A549 (cell line): ENCODE results near the gene CHMP2B. TPM values are rescaled to one million over a fixed set of nuclear protein-coding genes. Genes with fewer than 3 reads are reported as not detected.

Experiments used
- ATAC-seq, 2 experiments: fragments of 200-7000 bp in 1 of 2; fragments of >200 bp in 1 of 2; cut with Nextera tagmentation in 1 of 2; cut with Tn5 transposase in 1 of 2; 3 replicates each; pipeline versions ENCODE4 v1.8.0 to v1.9.1; 2018 to 2020; ENCODE audit warnings: mild to moderate bottlenecking in 1 of 2, moderate library complexity in 1 of 2
- CTCF ChIA-PET: fragments of 300-600 bp; sonication (Branson Sonifier 250); formaldehyde crosslinking; extraction: SDS; loops from one replicate; lab custom pipeline; 2021; ENCODE audit warnings: antibody characterized with exemption, inconsistent platforms; lab: Yijun Ruan, JAX
- POLR2A ChIA-PET: fragments of 350-600 bp; formaldehyde crosslinking; extraction: SDS; loops from one replicate; lab custom pipeline; 2021; ENCODE audit warnings: antibody characterized with exemption, inconsistent platforms; lab: Yijun Ruan, JAX
- DNase-seq, 2 experiments: peaks; one replicate each; pipeline versions ENCODE4 v3.0.0 to v3.0.0-alpha.2; 2011 to 2016; ENCODE audit warnings: low read depth in 1 of 2, low spot score in 1 of 2
- FAIRE-seq: peaks from 2 replicates; lab custom pipeline; 2011; peaks lifted over from hg19 to GRCh38; lab: Jason Lieb, UNC
- H3K27ac ChIP-seq, 2 experiments: fragments of >200 bp; sonication (Bioruptor Twin); formaldehyde crosslinking; 3 replicates each; pipeline ENCODE4 v1.5.1; 2016 to 2017
- H3K4me1 ChIP-seq: fragments of >200 bp; sonication (Bioruptor Twin); formaldehyde crosslinking; 3 replicates; pipeline ENCODE4 v1.6.1; 2016
- H3K4me2 ChIP-seq: fragments of >200 bp; sonication (Bioruptor Twin); formaldehyde crosslinking; 3 replicates; pipeline ENCODE4 v1.6.1; 2016
- H3K4me3 ChIP-seq: fragments of >200 bp; sonication (Bioruptor Twin); formaldehyde crosslinking; 3 replicates; pipeline ENCODE4 v1.5.1; 2016
- H3K9me3 ChIP-seq: fragments of >200 bp; sonication (Bioruptor Twin); formaldehyde crosslinking; 3 replicates; pipeline ENCODE4 v1.6.1; 2016
- BHLHE40 ChIP-seq: IDR thresholded peaks from 2 replicates; pipeline ENCODE4 v1.6.1; 2012; ENCODE audit warnings: low read depth, low read length, inconsistent platforms
- CEBPB ChIP-seq, 2 experiments: fragments of >200 bp in 1 of 2; sonication (Bioruptor Twin) in 1 of 2; formaldehyde crosslinking in 1 of 2; IDR thresholded peaks; 2 replicates each; pipeline ENCODE4 v1.6.1; 2012 to 2016
- CHD4 ChIP-seq: fragments of 200-600 bp; sonication (generic); IDR thresholded peaks from 2 replicates; pipeline ENCODE4 v1.6.1; 2016; ENCODE audit warnings: antibody characterized with exemption, mild to moderate bottlenecking, borderline replicate concordance
- EHF ChIP-seq: fragments of 250-450 bp; sonication (Bioruptor Pico); IDR thresholded peaks from 2 replicates; pipeline ENCODE4 v1.5.0; 2020; ENCODE audit warnings: mild to moderate bottlenecking
- EP300 ChIP-seq, 2 experiments: fragments of >200 bp; sonication (Bioruptor Twin); formaldehyde crosslinking; IDR thresholded peaks; 2 replicates in 1 of 2; 3 replicates in 1 of 2; pipeline ENCODE4 v1.6.1; 2016 to 2017
- ESRRA ChIP-seq: fragments of 150-350 bp; IDR thresholded peaks from 2 replicates; pipeline ENCODE4 v1.6.1; 2014; ENCODE audit warnings: mild to moderate bottlenecking, low read length, borderline replicate concordance
- FOSL2 ChIP-seq, 2 experiments: fragments of 450-650 bp in 1 of 2; fragments of >200 bp in 1 of 2; sonication (Bioruptor Twin) in 1 of 2; formaldehyde crosslinking; IDR thresholded peaks; 2 replicates each; pipeline versions ENCODE4 v1.5.0 to v1.6.1; 2016 to 2020; ENCODE audit warnings: mild to moderate bottlenecking in 1 of 2, moderate library complexity in 1 of 2
- FOXS1 ChIP-seq: fragments of 250-450 bp; sonication (Bioruptor Pico); IDR thresholded peaks from 2 replicates; pipeline ENCODE4 v1.5.0; 2020; ENCODE audit warnings: mild to moderate bottlenecking, moderate library complexity
- GATA3 ChIP-seq: IDR thresholded peaks from 2 replicates; pipeline ENCODE4 v1.6.1; 2012; ENCODE audit warnings: borderline replicate concordance
- HOXB5 ChIP-seq: fragments of 250-450 bp; sonication (Bioruptor Pico); IDR thresholded peaks from 2 replicates; pipeline ENCODE4 v1.5.0; 2020; ENCODE audit warnings: mild to moderate bottlenecking, moderate library complexity
- JUN ChIP-seq, 2 experiments: fragments of >200 bp; sonication (Bioruptor Twin); formaldehyde crosslinking; IDR thresholded peaks; 2 replicates in 1 of 2; 3 replicates in 1 of 2; pipeline ENCODE4 v1.6.1; 2016 to 2017
- JUNB ChIP-seq: fragments of >200 bp; sonication (Bioruptor Twin); formaldehyde crosslinking; IDR thresholded peaks from 2 replicates; pipeline ENCODE4 v1.6.1; 2016
- MAFK ChIP-seq: fragments of 450-650 bp; IDR thresholded peaks from 2 replicates; pipeline ENCODE4 v1.6.1; 2014; ENCODE audit not compliant: partially characterized antibody
- MYC ChIP-seq: IDR thresholded peaks from 2 replicates; pipeline ENCODE4 v1.6.1; 2012; ENCODE audit warnings: mild to moderate bottlenecking, inconsistent platforms, low read length, improper control_type of control experiment, borderline replicate concordance
- RAD21 ChIP-seq, 2 experiments: fragments of >200 bp in 1 of 2; sonication (Bioruptor Twin) in 1 of 2; formaldehyde crosslinking in 1 of 2; IDR thresholded peaks in 1 of 2; conservative IDR thresholded peaks in 1 of 2; 2 replicates in 1 of 2; 3 replicates in 1 of 2; pipeline ENCODE4 v1.6.1; 2012 to 2018; ENCODE audit warnings: inconsistent platforms in 1 of 2
- RFX5 ChIP-seq: fragments of 450-650 bp; IDR thresholded peaks from 2 replicates; pipeline ENCODE4 v1.7.1; 2014; ENCODE audit warnings: antibody characterized with exemption, mild to moderate bottlenecking, moderate library complexity
- SMC3 ChIP-seq: fragments of >200 bp; sonication (Bioruptor Twin); formaldehyde crosslinking; IDR thresholded peaks from 3 replicates; pipeline ENCODE4 v1.6.1; 2018; ENCODE audit warnings: inconsistent platforms
- SREBF2 ChIP-seq: fragments of 450-650 bp; IDR thresholded peaks from 2 replicates; pipeline ENCODE4 v1.6.1; 2014; ENCODE audit warnings: mild to moderate bottlenecking, moderate library complexity
- TP53 ChIP-seq: fragments of 250-450 bp; sonication (Bioruptor Pico); IDR thresholded peaks from 2 replicates; pipeline ENCODE4 v1.5.0; 2021; ENCODE audit warnings: mild to moderate bottlenecking, moderate library complexity
- ZFP36 ChIP-seq: fragments of 450-650 bp; IDR thresholded peaks from 2 replicates; pipeline ENCODE4 v1.6.1; 2014; ENCODE audit warnings: borderline replicate concordance; ENCODE audit not compliant: partially characterized antibody
- WGBS: methylation state at CpG from one replicate; pipeline ENCODE4 v1.1.6; 2017; ENCODE audit errors: missing lambda C conversion rate; 5-methylcytosine and 5-hydroxymethylcytosine counted together
- polyA plus RNA-seq, 4 experiments: library from polyadenylated mRNA; depleted of rRNA in 3 of 4; stranded (reverse); fragments of >200 nt; fragmentation: RNase III in 1 of 4; extraction: RNeasy Plus Mini Kit Qiagen cat#74134 plus additional on column Dnase treatment in 1 of 4; gene quantifications; 2 replicates in 3 of 4; 3 replicates in 1 of 4; pipeline ENCODE4 v1.2.3, GENCODE V29; 2011 to 2017
- TF ChIP-seq, protein P1 (sequence below): fragments of >200 bp; sonication (Bioruptor Twin); formaldehyde crosslinking; IDR thresholded peaks from 3 replicates; pipeline ENCODE4 v1.6.1; 2016
- TF ChIP-seq, protein P2 (sequence below): IDR thresholded peaks from 2 replicates; pipeline ENCODE4 v1.6.1; 2012; ENCODE audit warnings: low read depth, borderline replicate concordance
- TF ChIP-seq, protein P3 (sequence below): IDR thresholded peaks from 2 replicates; pipeline ENCODE4 v1.6.1; 2012
- TF ChIP-seq, protein P4 (sequence below): fragments of >200 bp; sonication (Bioruptor Twin); formaldehyde crosslinking; IDR thresholded peaks from 2 replicates; pipeline ENCODE4 v1.6.1; 2016
- TF ChIP-seq, protein P5 (sequence below): IDR thresholded peaks from 2 replicates; pipeline ENCODE4 v1.6.1; 2012

The CHMP2B gene
- polyA plus RNA-seq, 2 of the 4 experiments (the other 2 are of a cell fraction), result 57.2 to 85.8 TPM

DNA sequence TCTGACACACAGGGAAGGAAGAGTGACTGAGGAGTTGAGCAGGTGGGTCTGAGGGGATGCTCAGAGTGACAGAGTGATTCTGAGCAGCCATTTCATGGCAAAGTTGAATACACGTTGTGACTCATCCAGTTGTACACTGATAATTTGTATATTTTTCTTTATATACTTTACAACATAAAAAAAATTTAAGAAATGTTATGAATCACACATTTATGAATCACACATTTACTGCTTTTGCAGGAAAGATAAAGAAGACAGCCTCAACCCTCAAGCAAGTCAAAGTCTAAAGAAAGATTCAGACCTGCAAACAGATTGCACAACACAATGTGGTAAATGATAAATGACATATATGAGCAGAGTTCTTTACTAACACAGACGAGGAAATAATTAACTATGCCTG, 21.0 kb upstream of the CHMP2B start:
- Histone ChIP-seq H3K9me3 (no peaks in the 10 kb centered on the region), H3K4me3 (no peak overlapping the region), H3K4me1 (peaks cover 58% of the 10 kb centered on the region), H3K27ac (peak overlapping the region; percentile 62 to 74; a peak in 5 of 6 replicates), H3K4me2 (peak overlapping the region; percentile 78)
- WGBS, result 0% methylated on average over 2 of the region's 2 CpGs
- ChIA-PET CTCF (no interaction called here), POLR2A (interaction anchor here (1.6 kb wide), 1 partner anchor 21 kb away, joined by 4 read pairs; the partner anchor contains the start of gene CHMP2B)
- ATAC-seq, result peak; percentile 95
- TF ChIP-seq, protein P1, sequence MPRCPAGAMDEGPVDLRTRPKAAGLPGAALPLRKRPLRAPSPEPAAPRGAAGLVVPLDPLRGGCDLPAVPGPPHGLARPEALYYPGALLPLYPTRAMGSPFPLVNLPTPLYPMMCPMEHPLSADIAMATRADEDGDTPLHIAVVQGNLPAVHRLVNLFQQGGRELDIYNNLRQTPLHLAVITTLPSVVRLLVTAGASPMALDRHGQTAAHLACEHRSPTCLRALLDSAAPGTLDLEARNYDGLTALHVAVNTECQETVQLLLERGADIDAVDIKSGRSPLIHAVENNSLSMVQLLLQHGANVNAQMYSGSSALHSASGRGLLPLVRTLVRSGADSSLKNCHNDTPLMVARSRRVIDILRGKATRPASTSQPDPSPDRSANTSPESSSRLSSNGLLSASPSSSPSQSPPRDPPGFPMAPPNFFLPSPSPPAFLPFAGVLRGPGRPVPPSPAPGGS, result peak; percentile 96
- TF ChIP-seq FOXS1 (CRISPR knock-in tag) (0 out of 2 replicates have a peak, but pooled peaks have one; percentile 17), JUNB (peak; percentile 100), HOXB5 (CRISPR knock-in tag) (peak; percentile 92), RFX5 (no peak), SMC3 (peak; percentile 25; the same call in 2 of the 3 replicates), TP53 (CRISPR knock-in tag) (no peak), CHD4 (no peak), SREBF2 (no peak), ESRRA (no peak), GATA3 (peak; percentile 99), FOSL2 (IDR thresholded peaks at IDR 0.05) (peak; percentile 99), FOSL2 (CRISPR knock-in tag; IDR thresholded peaks at IDR 0.05) (peak; percentile 99), RAD21 (conservative IDR thresholded peaks at IDR 0.05 in 1 of 2, IDR thresholded peaks at IDR 0.05 in 1 of 2) (peak; percentile 49 to 50; a peak in 3 of 5 replicates), MYC (no peak), CEBPB (IDR thresholded peaks at IDR 0.05) (peak; percentile 99 to 100), EP300 (IDR thresholded peaks at IDR 0.05) (peak; percentile 89 to 90; a peak in 3 of 5 replicates), BHLHE40 (no peak), JUN (IDR thresholded peaks at IDR 0.05) (peak; percentile 95 to 99), EHF (no peak), ZFP36 (no peak)
- TF ChIP-seq, protein P2, sequence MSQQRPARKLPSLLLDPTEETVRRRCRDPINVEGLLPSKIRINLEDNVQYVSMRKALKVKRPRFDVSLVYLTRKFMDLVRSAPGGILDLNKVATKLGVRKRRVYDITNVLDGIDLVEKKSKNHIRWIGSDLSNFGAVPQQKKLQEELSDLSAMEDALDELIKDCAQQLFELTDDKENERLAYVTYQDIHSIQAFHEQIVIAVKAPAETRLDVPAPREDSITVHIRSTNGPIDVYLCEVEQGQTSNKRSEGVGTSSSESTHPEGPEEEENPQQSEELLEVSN, result no peak
- TF ChIP-seq, protein P3, sequence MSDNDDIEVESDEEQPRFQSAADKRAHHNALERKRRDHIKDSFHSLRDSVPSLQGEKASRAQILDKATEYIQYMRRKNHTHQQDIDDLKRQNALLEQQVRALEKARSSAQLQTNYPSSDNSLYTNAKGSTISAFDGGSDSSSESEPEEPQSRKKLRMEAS, result peak; percentile 84
- TF ChIP-seq, protein P4, sequence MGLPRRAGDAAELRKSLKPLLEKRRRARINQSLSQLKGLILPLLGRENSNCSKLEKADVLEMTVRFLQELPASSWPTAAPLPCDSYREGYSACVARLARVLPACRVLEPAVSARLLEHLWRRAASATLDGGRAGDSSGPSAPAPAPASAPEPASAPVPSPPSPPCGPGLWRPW, result peak; percentile 94
- TF ChIP-seq, protein P5, sequence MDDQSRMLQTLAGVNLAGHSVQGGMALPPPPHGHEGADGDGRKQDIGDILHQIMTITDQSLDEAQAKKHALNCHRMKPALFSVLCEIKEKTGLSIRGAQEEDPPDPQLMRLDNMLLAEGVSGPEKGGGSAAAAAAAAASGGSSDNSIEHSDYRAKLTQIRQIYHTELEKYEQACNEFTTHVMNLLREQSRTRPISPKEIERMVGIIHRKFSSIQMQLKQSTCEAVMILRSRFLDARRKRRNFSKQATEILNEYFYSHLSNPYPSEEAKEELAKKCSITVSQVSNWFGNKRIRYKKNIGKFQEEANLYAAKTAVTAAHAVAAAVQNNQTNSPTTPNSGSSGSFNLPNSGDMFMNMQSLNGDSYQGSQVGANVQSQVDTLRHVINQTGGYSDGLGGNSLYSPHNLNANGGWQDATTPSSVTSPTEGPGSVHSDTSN, result peak; percentile 84
- DNase-seq, result peak; percentile 87 to 94
- FAIRE-seq, result peak; percentile 98

DNA sequence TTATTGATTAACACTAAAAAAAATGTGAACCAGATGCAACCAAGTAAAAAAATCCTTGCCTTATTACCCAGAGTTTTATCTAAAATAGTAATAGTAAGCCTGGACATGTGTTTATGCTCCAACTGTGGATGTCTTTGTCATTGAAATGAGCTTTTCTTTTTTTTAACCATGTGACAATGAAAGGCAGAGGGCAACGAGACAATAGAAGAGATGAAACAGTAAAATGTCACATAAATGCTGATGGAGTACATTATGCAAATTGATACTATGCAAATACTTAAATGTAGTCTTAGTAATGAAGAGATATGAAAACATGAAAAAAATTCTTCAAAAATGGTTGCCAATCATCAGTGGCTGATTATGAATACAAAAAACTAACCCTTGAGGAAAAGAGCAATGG, 20.5 kb upstream of the CHMP2B start:
- CTCF ChIA-PET, result no interaction called here
- Histone ChIP-seq H3K4me3 (peak overlapping the region; percentile 5; the same call in 1 of the 3 replicates), H3K4me2 (peak overlapping the region; percentile 78), H3K4me1 (peaks cover 58% of the 10 kb centered on the region), H3K9me3 (no peaks in the 10 kb centered on the region), H3K27ac (peak overlapping the region; percentile 82 to 83)
- no peak for DNase-seq
- POLR2A ChIA-PET, result interaction anchor here (1.6 kb wide), 1 partner anchor 20 kb away, joined by 4 read pairs; the partner anchor contains the start of gene CHMP2B
- no peak for ATAC-seq
- no peak for FAIRE-seq
- 7% methylated on average over 1 of the region's 1 CpG for WGBS
- peak; percentile 55 for TF ChIP-seq MAFK
- no peak for TF ChIP-seq CEBPB (IDR thresholded peaks at IDR 0.05)
